MCF 10A (cell line): ENCODE measurements around the gene PLEKHD1. TPM values are rescaled to one million over a fixed set of nuclear protein-coding genes. Genes with fewer than 3 reads are reported as not detected.

Source experiments
- BruUV-seq: library from RNA; stranded (reverse); fragments of 400-500 nt; replicated peaks from 2 replicates; lab custom pipeline; 2021; lab: Mats Ljungman, UMichigan
- CTCF ChIA-PET: fragments of 300-600 bp; sonication (Branson Sonifier 250); formaldehyde crosslinking; extraction: SDS; loops from one replicate; lab custom pipeline; 2021; ENCODE audit warnings: antibody characterized with exemption, inconsistent platforms; lab: Yijun Ruan, JAX
- POLR2A ChIA-PET: fragments of 300-600, 350-650 bp; sonication (Branson Sonifier 250); formaldehyde crosslinking; extraction: SDS; loops from one replicate; lab custom pipeline; 2020; ENCODE audit warnings: antibody characterized with exemption, inconsistent platforms; lab: Yijun Ruan, JAX
- DNase-seq: peaks from one replicate; pipeline ENCODE4 v3.0.0-alpha.2; 2018; ENCODE audit not compliant: unreplicated experiment
- H3K27ac Mint-ChIP-seq: one replicate; pipeline ENCODE4 v1.8.0; 2022; ENCODE audit warnings: mild to moderate bottlenecking, low read depth, mixed read lengths; ENCODE audit not compliant: unreplicated experiment
- H3K27me3 Mint-ChIP-seq: one replicate; pipeline ENCODE4 v1.8.0; 2022; ENCODE audit warnings: mixed read lengths; ENCODE audit not compliant: insufficient read depth, unreplicated experiment
- H3K36me3 Mint-ChIP-seq: one replicate; pipeline ENCODE4 v1.8.0; 2022; ENCODE audit warnings: mild to moderate bottlenecking, moderate library complexity, mixed read lengths; ENCODE audit not compliant: insufficient read depth, unreplicated experiment
- H3K4me1 Mint-ChIP-seq: one replicate; pipeline ENCODE4 v1.8.0; 2022; ENCODE audit warnings: mixed read lengths; ENCODE audit not compliant: insufficient read depth, unreplicated experiment
- H3K4me3 Mint-ChIP-seq: one replicate; pipeline ENCODE4 v1.8.0; 2022; ENCODE audit warnings: mild to moderate bottlenecking, moderate library complexity, mixed read lengths; ENCODE audit not compliant: unreplicated experiment
- H3K9me3 Mint-ChIP-seq: one replicate; pipeline ENCODE4 v1.8.0; 2022; ENCODE audit warnings: mixed read lengths; ENCODE audit not compliant: unreplicated experiment
- CTCF ChIP-seq: fragments of 200-600 bp; IDR thresholded peaks from one replicate; pipeline ENCODE4 v1.8.0; 2022; ENCODE audit warnings: antibody characterized with exemption, mild to moderate bottlenecking; ENCODE audit not compliant: unreplicated experiment
- intact Hi-C: fragments of 100-400 bp; cut with micrococcal nuclease; formaldehyde crosslinking; loops from 2 replicates; pipeline ENCODE4 v1.14.1; 2022
- total RNA-seq: library from RNA; stranded (reverse); gene quantifications from 2 replicates; pipeline ENCODE4 v1.2.3, GENCODE V29; 2022

The PLEKHD1 gene
- total RNA-seq, 1 experiment from 2014 or later = not detected

- Mint-ChIP-seq H3K4me3 (no peak overlapping the region), H3K4me1 (peaks cover 7% of the 10 kb centered on the region), H3K9me3 (no peaks in the 10 kb centered on the region), H3K36me3 (no peaks in the 10 kb centered on the region), H3K27ac (no peak overlapping the region), H3K27me3 (peaks cover 50% of the 10 kb centered on the region)
- intact Hi-C loops = no loop called here
- no TSS peak for BruUV-seq
- DNase-seq = peak; percentile 16
- TF ChIP-seq CTCF = no peak
- POLR2A ChIA-PET = no interaction called here
- CTCF ChIA-PET = interaction anchor here (1.2 kb wide), 1 partner anchor 22 kb away, joined by 3 read pairs; no protein-coding TSS in a partner anchor
Measured at GRCh38 chr14:69505338-69506240, 21.1 kb downstream of the PLEKHD1 start.

GRCh38 chr14:69506241-69506595 is 21.7 kb downstream of the PLEKHD1 start:
- TF ChIP-seq CTCF = no peak
- Mint-ChIP-seq H3K27me3 (peaks cover 56% of the 10 kb centered on the region), H3K27ac (no peak overlapping the region), H3K36me3 (no peaks in the 10 kb centered on the region), H3K9me3 (no peaks in the 10 kb centered on the region), H3K4me1 (peaks cover 7% of the 10 kb centered on the region), H3K4me3 (no peak overlapping the region)
- ChIA-PET POLR2A (no interaction called here), CTCF (interaction anchor here (1.2 kb wide), 1 partner anchor 22 kb away, joined by 3 read pairs; no protein-coding TSS in a partner anchor)
- DNase-seq = no peak
- intact Hi-C loops = no loop called here
- no TSS peak for BruUV-seq

- no peak for DNase-seq
- POLR2A ChIA-PET = interaction anchor here (1.0 to 1.6 kb wide), 2 partner anchors 11 to 14 kb away, joined by 3 to 5 read pairs; no protein-coding TSS in a partner anchor
- H3K9me3 Mint-ChIP-seq = peaks cover 7% of the 10 kb centered on the region
- intact Hi-C loops = no loop called here
- peaks cover 53% of the 10 kb centered on the region for H3K27me3 Mint-ChIP-seq
- CTCF ChIA-PET = interaction anchor here (0.7 to 1.3 kb wide), 3 partner anchors 10 to 89 kb away, joined by 3 to 8 read pairs (median 3); no protein-coding TSS in a partner anchor
- no peaks in the 10 kb centered on the region for H3K4me1 Mint-ChIP-seq
- H3K4me3 Mint-ChIP-seq = no peak overlapping the region
- no peak for TF ChIP-seq CTCF
- no TSS peak for BruUV-seq
- no peaks in the 10 kb centered on the region for H3K36me3 Mint-ChIP-seq
- no peak overlapping the region for H3K27ac Mint-ChIP-seq
Measured at GRCh38 chr14:69518289-69519101, 34.0 kb downstream of the PLEKHD1 start.
